ENCODE results near the gene P2RY2.

P2RY2 gene

GRCh38 chr11:73260127-73260457 lies 42.0 kb downstream of the P2RY2 start:
- H3K4me3 ChIP-seq (ENCODE audit: low read depth, low read length): no peak overlapping the region
- TF ChIP-seq CTCF (IDR thresholded peaks at IDR 0.05; ENCODE audit: control insufficient read depth, extremely low read depth, insufficient read depth): no peak
- no peak for DNase-seq (ENCODE audit: low read depth)

GRCh38 chr11:73262851-73263495 lies 44.9 kb downstream of the P2RY2 start:
- DNase-seq (ENCODE audit: low read depth): no peak
- TF ChIP-seq CTCF (IDR thresholded peaks at IDR 0.05; ENCODE audit: control insufficient read depth, extremely low read depth, insufficient read depth): no peak
- no peak overlapping the region for H3K4me3 ChIP-seq (ENCODE audit: low read depth, low read length)

DNA sequence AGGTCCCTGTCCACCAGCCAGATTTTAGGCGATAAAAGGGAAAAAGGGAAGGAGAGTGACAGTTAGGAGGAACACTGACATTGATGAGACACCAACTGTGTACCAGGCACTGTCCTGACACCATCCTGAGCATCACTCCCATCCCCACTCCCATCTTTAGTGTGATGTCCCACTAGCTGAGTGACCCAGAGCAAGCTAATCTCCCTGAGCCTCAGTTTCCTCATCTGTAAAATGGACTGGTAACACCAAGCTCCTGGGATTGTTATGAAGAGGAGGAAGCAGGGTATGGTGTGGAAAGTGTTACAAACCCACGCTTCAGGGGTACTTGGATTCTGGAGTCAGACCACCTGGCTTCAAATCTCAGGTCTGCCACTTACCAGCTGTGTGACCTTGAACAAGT lies 45.6 kb downstream of the P2RY2 start:
- H3K4me3 ChIP-seq (ENCODE audit: low read depth, low read length): no peak overlapping the region
- TF ChIP-seq CTCF (IDR thresholded peaks at IDR 0.05; ENCODE audit: control insufficient read depth, extremely low read depth, insufficient read depth): no peak
- DNase-seq (ENCODE audit: low read depth): no peak

- H3K4me3 ChIP-seq (ENCODE audit: low read depth, low read length): no peak overlapping the region
- TF ChIP-seq CTCF (IDR thresholded peaks at IDR 0.05; ENCODE audit: control insufficient read depth, extremely low read depth, insufficient read depth): no peak
- DNase-seq (ENCODE audit: low read depth): no peak
Measured at GRCh38 chr11:73265278-73265810, 47.3 kb downstream of the P2RY2 start.

- TF ChIP-seq CTCF (IDR thresholded peaks at IDR 0.05; ENCODE audit: control insufficient read depth, extremely low read depth, insufficient read depth): no peak
- H3K4me3 ChIP-seq (ENCODE audit: low read depth, low read length): no peak overlapping the region
- no peak for DNase-seq (ENCODE audit: low read depth)
Measured at GRCh38 chr11:73265853-73266645, 48.0 kb downstream of the P2RY2 start.

GRCh38 chr11:73266646-73267020 lies 48.6 kb downstream of the P2RY2 start:
- TF ChIP-seq CTCF (IDR thresholded peaks at IDR 0.05; ENCODE audit: control insufficient read depth, extremely low read depth, insufficient read depth): no peak
- H3K4me3 ChIP-seq (ENCODE audit: low read depth, low read length): no peak overlapping the region
- no peak for DNase-seq (ENCODE audit: low read depth)
